ENCODE measurements around the gene FNTB. TPM values are rescaled to one million over a fixed set of nuclear protein-coding genes. Genes with fewer than 3 reads are reported as not detected.

Gene FNTB
- total and polyA plus RNA-seq, 9 of the 15 experiments (the other 6 are each of a cell fraction or from before 2014, with no cell fraction given) = 6.9 to 23.2 (median 12.2) TPM

DNA sequence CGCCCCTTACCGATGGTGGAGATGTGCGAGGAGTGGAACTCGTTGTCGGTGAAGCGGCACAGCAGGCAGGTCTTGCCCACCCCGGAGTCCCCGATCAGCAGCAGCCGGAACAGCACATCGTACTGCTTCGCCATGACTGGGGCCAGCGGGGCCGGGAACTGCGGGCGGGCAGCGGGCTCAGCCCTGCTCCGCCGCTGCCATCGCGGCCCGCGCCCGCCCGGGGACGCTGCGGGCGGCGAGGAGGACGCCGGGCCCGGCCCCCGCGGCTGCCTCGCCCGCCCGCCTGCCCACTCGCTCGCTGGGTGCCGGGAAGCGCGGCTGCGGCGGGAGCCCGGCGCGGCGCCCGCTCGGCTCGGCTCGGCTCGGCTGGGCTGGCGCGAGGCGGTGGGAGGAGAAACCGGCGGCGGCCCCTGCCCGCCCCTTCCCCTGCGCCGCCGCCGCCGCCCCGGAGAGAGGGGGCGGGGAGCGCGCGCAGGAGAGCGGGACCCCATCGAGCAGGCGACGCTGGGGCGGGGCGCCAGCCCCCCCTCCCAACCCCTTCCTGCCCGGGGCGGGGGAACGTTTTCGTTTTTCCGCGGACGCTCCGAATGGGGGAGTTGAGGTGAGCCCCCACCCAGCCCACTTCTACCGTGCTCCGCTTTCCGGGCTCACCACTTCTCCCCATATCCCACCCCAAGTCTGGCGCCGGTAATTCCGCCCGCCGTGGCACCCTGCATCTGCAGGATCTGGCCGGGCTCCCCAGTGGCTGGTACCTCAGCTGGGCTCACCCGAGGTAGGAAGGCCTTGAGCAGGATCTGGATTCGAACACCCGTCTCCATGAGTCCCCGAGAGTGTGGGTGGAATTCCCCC is 14.5 kb upstream of the FNTB start, which contains the start of gene RAB15:
Gene RAB15 (minus strand): TSS at position 394 of the 849 bp plus-strand sequence. CDS start 260 bp downstream, at position 134.
- Histone ChIP-seq H4K20me1 (replicated peaks; ENCODE audit: control insufficient read depth, insufficient read depth, low read length) (no peaks in the 10 kb centered on the region), H3K79me2 (ENCODE audit: control insufficient read depth, insufficient read depth, low read length) (no peaks in the 10 kb centered on the region), H3K4me3 (peak within 1 kb of the TSS; percentile 24), H3K4me2 (ENCODE audit: insufficient read depth, low read length) (no peak within 1 kb of the TSS), H2AFZ (ENCODE audit: low read depth, low read length) (no peak within 1 kb of the TSS), H3K9me1 (ENCODE audit: control insufficient read depth, insufficient read depth, low read length) (no peaks in the 10 kb centered on the region), H3K27me3 (ENCODE audit: control insufficient read depth in 2 of 2, insufficient read depth in 2 of 2, low read length in 2 of 2) (peaks cover 4 to 29% of the 10 kb centered on the region in 2 experiments; a peak in 3 of 5 replicates), H3K4me1 (replicated peaks in 1 of 2; ENCODE audit: control insufficient read depth in 2 of 2, insufficient read depth in 2 of 2, low read length in 2 of 2) (peaks cover 0 to 13% of the 10 kb centered on the region in 2 experiments; a peak in 2 of 5 replicates), H3K9ac (ENCODE audit: insufficient read depth in 1 of 2, low read depth in 2 of 2, low read length in 2 of 2) (peak within 1 kb of the TSS in 1 of 2 experiments; percentile 74; a peak in 1 of 4 replicates), H3K36me3 (ENCODE audit: control insufficient read depth, insufficient read depth, low read length) (no peaks in the 10 kb centered on the region), H3K27ac (ENCODE audit: extremely low read depth, low read depth, low read length) (no peak within 1 kb of the TSS), H3K9me3 (replicated peaks; ENCODE audit: control insufficient read depth, insufficient read depth, low read depth, low read length) (no peaks in the 10 kb centered on the region)
- TF ChIP-seq ZC3H4 (CRISPR knock-in tag; IDR thresholded peaks at IDR 0.05; ENCODE audit: borderline replicate concordance) (no peak), ZNF217 (CRISPR knock-in tag; IDR thresholded peaks at IDR 0.05) (no peak), CTBP1 (IDR thresholded peaks at IDR 0.05; ENCODE audit: borderline replicate concordance) (no peak), BRCA1 (IDR thresholded peaks at IDR 0.05) (no peak), BRCA1 (CRISPR knock-in tag; IDR thresholded peaks at IDR 0.05) (no peak), JUND (IDR thresholded peaks at IDR 0.05; ENCODE audit: borderline replicate concordance, low read depth, low read length) (no peak), JUND (tag; IDR thresholded peaks at IDR 0.05; ENCODE audit: borderline replicate concordance, low read depth, low read length) (no peak), RB1 (IDR thresholded peaks at IDR 0.05; ENCODE audit: low read depth) (0 out of 2 replicates have a peak, but pooled peaks have one; percentile 21)
- TF ChIP-seq, protein P1, sequence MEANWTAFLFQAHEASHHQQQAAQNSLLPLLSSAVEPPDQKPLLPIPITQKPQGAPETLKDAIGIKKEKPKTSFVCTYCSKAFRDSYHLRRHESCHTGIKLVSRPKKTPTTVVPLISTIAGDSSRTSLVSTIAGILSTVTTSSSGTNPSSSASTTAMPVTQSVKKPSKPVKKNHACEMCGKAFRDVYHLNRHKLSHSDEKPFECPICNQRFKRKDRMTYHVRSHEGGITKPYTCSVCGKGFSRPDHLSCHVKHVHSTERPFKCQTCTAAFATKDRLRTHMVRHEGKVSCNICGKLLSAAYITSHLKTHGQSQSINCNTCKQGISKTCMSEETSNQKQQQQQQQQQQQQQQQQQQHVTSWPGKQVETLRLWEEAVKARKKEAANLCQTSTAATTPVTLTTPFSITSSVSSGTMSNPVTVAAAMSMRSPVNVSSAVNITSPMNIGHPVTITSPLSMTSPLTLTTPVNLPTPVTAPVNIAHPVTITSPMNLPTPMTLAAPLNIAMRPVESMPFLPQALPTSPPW (CRISPR knock-in tag; IDR thresholded peaks at IDR 0.05) = peak; percentile 38; the same call in 1 of the 2 replicates
- TF ChIP-seq, protein P2, sequence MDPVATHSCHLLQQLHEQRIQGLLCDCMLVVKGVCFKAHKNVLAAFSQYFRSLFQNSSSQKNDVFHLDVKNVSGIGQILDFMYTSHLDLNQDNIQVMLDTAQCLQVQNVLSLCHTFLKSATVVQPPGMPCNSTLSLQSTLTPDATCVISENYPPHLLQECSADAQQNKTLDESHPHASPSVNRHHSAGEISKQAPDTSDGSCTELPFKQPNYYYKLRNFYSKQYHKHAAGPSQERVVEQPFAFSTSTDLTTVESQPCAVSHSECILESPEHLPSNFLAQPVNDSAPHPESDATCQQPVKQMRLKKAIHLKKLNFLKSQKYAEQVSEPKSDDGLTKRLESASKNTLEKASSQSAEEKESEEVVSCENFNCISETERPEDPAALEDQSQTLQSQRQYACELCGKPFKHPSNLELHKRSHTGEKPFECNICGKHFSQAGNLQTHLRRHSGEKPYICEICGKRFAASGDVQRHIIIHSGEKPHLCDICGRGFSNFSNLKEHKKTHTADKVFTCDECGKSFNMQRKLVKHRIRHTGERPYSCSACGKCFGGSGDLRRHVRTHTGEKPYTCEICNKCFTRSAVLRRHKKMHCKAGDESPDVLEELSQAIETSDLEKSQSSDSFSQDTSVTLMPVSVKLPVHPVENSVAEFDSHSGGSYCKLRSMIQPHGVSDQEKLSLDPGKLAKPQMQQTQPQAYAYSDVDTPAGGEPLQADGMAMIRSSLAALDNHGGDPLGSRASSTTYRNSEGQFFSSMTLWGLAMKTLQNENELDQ (CRISPR knock-in tag; IDR thresholded peaks at IDR 0.05; ENCODE audit: borderline replicate concordance) = no peak
- CTCF ChIA-PET (ENCODE audit: low intra/inter-chr PET ratio) = no interaction called here
- BruUV-seq (replicated peaks) = no TSS peak
- in situ Hi-C loops (cut with MboI) = no loop called here
- WGBS (ENCODE audit: insufficient coverage, low coverage, missing lambda C conversion rate) = 27% methylated on average over 12 of the region's 96 CpGs
- peak in 3 of 4 experiments; percentile 22 to 49 (median 44) for DNase-seq (ENCODE audit: extremely low read depth in 1 of 4, low spot score in 3 of 4)
- intact Hi-C loops (cut with micrococcal nuclease) = no loop called here
- no peak for FAIRE-seq
- ATAC-seq = peak; percentile 49
- POLR2A ChIA-PET = interaction anchor here (1.1 kb wide), 1 partner anchor 12 kb away, joined by 3 read pairs; no protein-coding TSS in a partner anchor

All from K562 (cell line).